Right lobe of liver (tissue), 4 donors: Measurements from ENCODE around the gene KIF5C.

Experiments
- CTCF ChIP-seq, 4 donors: fragments of 200-600 bp in 3 of 4; fragments of 450-650 bp in 1 of 4; IDR thresholded peaks; one replicate each; pipeline versions ENCODE4 v1.5.1 to v1.8.0; 2016 to 2022; ENCODE audit warnings: antibody characterized with exemption in 4 of 4, mild to moderate bottlenecking in 2 of 4
- POLR2A ChIP-seq: fragments of 450-650 bp; IDR thresholded peaks from one replicate; pipeline ENCODE4 v1.6.1; 2017; ENCODE audit warnings: antibody characterized with exemption, mild to moderate bottlenecking
- donor health status: DM: no; HTN: no; CAD: no.
- donor health status: DM: no; HTN: no; CAD: no.
- donor health status: DM: no; HTN: yes; CAD: no.

GRCh38 chr2:149028377-149028776, 153.3 kb downstream of the KIF5C start:
- TF ChIP-seq CTCF (IDR thresholded peaks at IDR 0.05) (no peak), POLR2A (no peak)
